Neuronal stem cell (in vitro differentiated cells): ENCODE measurements around the gene RASGEF1C.

Source experiments
- DNase-seq: peaks from one replicate; pipeline ENCODE4 v3.0.0-alpha.2; 2013; ENCODE audit warnings: low spot score
- H2AFZ ChIP-seq: one replicate; pipeline ENCODE4 v1.6.1; 2013; ENCODE audit warnings: mild to moderate bottlenecking, low read length, inconsistent platforms
- H2AK5ac ChIP-seq: 2 replicates; pipeline ENCODE4 v1.6.1; 2013; ENCODE audit warnings: low read depth, mild to moderate bottlenecking, inconsistent platforms, low read length, moderate library complexity, mixed read lengths
- H2BK120ac ChIP-seq: 2 replicates; pipeline ENCODE4 v1.6.1; 2013; ENCODE audit warnings: low read depth, mild to moderate bottlenecking, inconsistent platforms, low read length, moderate library complexity, mixed read lengths
- H2BK12ac ChIP-seq: one replicate; pipeline ENCODE4 v1.6.1; 2013; ENCODE audit warnings: low read length, inconsistent platforms
- H2BK15ac ChIP-seq: 2 replicates; pipeline ENCODE4 v1.6.1; 2013; ENCODE audit warnings: mild to moderate bottlenecking, low read length, inconsistent platforms, mixed read lengths
- H2BK5ac ChIP-seq: one replicate; pipeline ENCODE4 v1.6.1; 2013; ENCODE audit warnings: inconsistent platforms, mild to moderate bottlenecking, low read length, moderate library complexity
- H3K14ac ChIP-seq: one replicate; pipeline ENCODE4 v1.6.1; 2013; ENCODE audit warnings: low read length, inconsistent platforms
- H3K18ac ChIP-seq: 2 replicates; pipeline ENCODE4 v1.6.1; 2013; ENCODE audit warnings: low read length, inconsistent platforms
- H3K23ac ChIP-seq: 2 replicates; pipeline ENCODE4 v1.6.1; 2013; ENCODE audit warnings: low read depth, mild to moderate bottlenecking, mixed read lengths, low read length, inconsistent platforms; ENCODE audit not compliant: poor library complexity
- H3K27ac ChIP-seq: replicated peaks from 3 replicates; pipeline ENCODE4 v1.5.1; 2013; ENCODE audit warnings: low read length, inconsistent platforms
- H3K27me3 ChIP-seq, 3 experiments: 2 replicates each; pipeline ENCODE4 v1.6.1; 2013; ENCODE audit warnings: low read length in 3 of 3, mild to moderate bottlenecking in 2 of 3, inconsistent platforms in 1 of 3, low read depth in 1 of 3, mixed read lengths in 1 of 3, moderate library complexity in 1 of 3; ENCODE audit not compliant: control insufficient read depth in 3 of 3, insufficient read depth in 3 of 3
- H3K36me3 ChIP-seq, 2 donors: replicated peaks in 1 of 2; 2 replicates each; pipeline ENCODE4 v1.6.1; 2013; ENCODE audit warnings: low read length in 2 of 2; ENCODE audit not compliant: control insufficient read depth in 2 of 2, insufficient read depth in 2 of 2
- H3K4ac ChIP-seq: 2 replicates; pipeline ENCODE4 v1.6.1; 2013; ENCODE audit warnings: inconsistent platforms, mild to moderate bottlenecking, low read length, moderate library complexity
- H3K4me1 ChIP-seq, 2 donors: 1 replicate in 1 of 2; 2 replicates in 1 of 2; pipeline ENCODE4 v1.6.1; 2013; ENCODE audit warnings: low read length in 2 of 2, low read depth in 1 of 2; ENCODE audit not compliant: control insufficient read depth in 2 of 2, insufficient read depth in 1 of 2
- H3K4me2 ChIP-seq: one replicate; pipeline ENCODE4 v1.6.1; 2013; ENCODE audit warnings: mild to moderate bottlenecking, low read length, inconsistent platforms; ENCODE audit not compliant: insufficient read depth, poor library complexity, severe bottlenecking
- H3K4me3 ChIP-seq, 2 donors: 2 replicates each; pipeline ENCODE4 v1.5.1; 2013; ENCODE audit warnings: low read length in 2 of 2, mild to moderate bottlenecking in 2 of 2, inconsistent platforms in 1 of 2, moderate library complexity in 1 of 2
- H3K79me1 ChIP-seq: one replicate; pipeline ENCODE4 v1.6.1; 2013; ENCODE audit warnings: low read depth, mild to moderate bottlenecking, inconsistent platforms, low read length, moderate library complexity
- H3K9ac ChIP-seq: one replicate; pipeline ENCODE4 v1.6.1; 2013; ENCODE audit warnings: mild to moderate bottlenecking, low read depth, low read length, inconsistent platforms; ENCODE audit not compliant: poor library complexity
- H3K9me3 ChIP-seq, 2 donors: replicated peaks in 1 of 2; 2 replicates each; pipeline versions ENCODE3 to v1.6.1; 2013; ENCODE audit warnings: low read length in 2 of 2, mild to moderate bottlenecking in 2 of 2, inconsistent platforms in 1 of 2, low read depth in 1 of 2, mixed read lengths in 1 of 2, moderate library complexity in 1 of 2; ENCODE audit not compliant: control insufficient read depth in 2 of 2, insufficient read depth in 1 of 2
- H4K8ac ChIP-seq: one replicate; pipeline ENCODE4 v1.6.1; 2013; ENCODE audit warnings: low read depth, mild to moderate bottlenecking, inconsistent platforms, low read length, moderate library complexity
- H4K91ac ChIP-seq: one replicate; pipeline ENCODE4 v1.6.1; 2013; ENCODE audit warnings: low read length, low read depth, mild to moderate bottlenecking, inconsistent platforms; ENCODE audit not compliant: poor library complexity
- WGBS, 2 donors: extraction: QIAGEN DNeasy Blood & Tissue Kit; methylation state at CpG; one replicate each; pipeline ENCODE4 v1.1.7; 2013; ENCODE audit warnings: missing lambda C conversion rate in 2 of 2, mixed read lengths in 1 of 2; ENCODE audit not compliant: insufficient read length in 2 of 2, insufficient replicate concordance in 1 of 2; ENCODE audit errors: extremely low coverage in 2 of 2; 5-methylcytosine and 5-hydroxymethylcytosine counted together

The RASGEF1C gene

DNA sequence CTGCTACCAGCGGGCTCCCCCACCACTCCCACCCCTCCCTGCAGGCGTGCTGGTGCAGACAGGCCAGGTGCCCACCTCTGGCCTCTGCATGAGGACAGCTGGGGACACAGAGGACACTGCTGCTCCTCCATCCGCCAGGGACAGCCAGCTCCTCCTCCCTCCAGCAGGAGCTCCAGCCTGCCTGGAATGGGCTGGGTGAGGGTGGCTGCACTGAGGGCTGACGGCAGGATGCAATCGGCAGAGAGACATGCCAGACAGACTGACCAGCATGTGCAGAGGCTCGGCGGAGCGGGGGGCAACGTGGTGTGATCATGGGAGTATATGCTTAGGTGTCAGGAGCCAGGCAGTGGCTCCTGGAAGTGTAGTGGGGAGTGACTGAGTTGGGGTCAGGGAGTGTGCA is 68.4 kb downstream of the RASGEF1C start:
- no peak for DNase-seq
- Histone ChIP-seq H3K14ac (peak overlapping the region; percentile 59), H2BK120ac (no peak overlapping the region), H2AFZ (no peak overlapping the region), H4K91ac (no peak overlapping the region), H3K4me1 (peaks cover 0 to 17% of the 10 kb centered on the region in 2 donors), H2BK5ac (no peak overlapping the region), H3K4me2 (no peak overlapping the region), H3K18ac (peak overlapping the region; percentile 87), H2AK5ac (peak overlapping the region; percentile 53), H3K27ac (no peak overlapping the region), H4K8ac (peak overlapping the region; percentile 87), H3K79me1 (peaks cover 4% of the 10 kb centered on the region), H3K23ac (peak overlapping the region; percentile 45), H3K9ac (peak overlapping the region; percentile 57), H3K36me3 (no peaks in the 10 kb centered on the region), H3K4me3 (peak overlapping the region in 1 of 2 donors; percentile 54), H3K9me3 (peaks cover 0 to 4% of the 10 kb centered on the region in 2 donors), H2BK15ac (peak overlapping the region; percentile 40), H3K27me3 (peaks cover 0 to 9% (median 0%) of the 10 kb centered on the region in 3 experiments), H3K4ac (no peak overlapping the region), H2BK12ac (peak overlapping the region; percentile 63)
- no CpG with 5 or more reads among the region's 9 CpGs for whole genome bisulfite sequencing, 2 donors

DNA sequence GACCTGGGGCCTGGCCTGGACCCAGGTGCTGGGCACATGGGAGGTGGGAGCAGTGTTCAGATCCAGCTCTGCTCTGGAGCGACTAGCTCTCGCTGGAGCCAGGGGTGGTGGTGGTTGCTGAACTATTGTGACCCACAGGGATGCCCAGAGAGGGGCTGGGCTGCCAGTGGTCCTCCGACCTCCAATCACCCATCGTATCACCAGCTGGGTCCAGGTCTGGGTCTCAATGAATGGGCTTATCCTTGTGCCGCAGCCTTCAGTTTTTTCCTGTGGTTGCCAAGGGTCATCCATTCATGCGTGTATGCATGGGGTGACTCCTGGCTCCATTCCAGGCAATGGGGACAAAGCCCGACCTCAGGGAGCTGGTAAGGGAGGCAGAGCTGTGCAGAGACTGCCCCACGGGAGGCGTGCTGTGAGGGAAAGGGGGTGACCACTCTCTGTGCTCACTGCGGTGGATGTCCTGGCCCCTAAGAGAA is 68.9 kb downstream of the RASGEF1C start:
- Histone ChIP-seq H2BK12ac (no peak overlapping the region), H3K9ac (peak overlapping the region; percentile 57), H4K91ac (no peak overlapping the region), H3K14ac (peak overlapping the region; percentile 59), H3K36me3 (no peaks in the 10 kb centered on the region), H3K79me1 (peaks cover 4% of the 10 kb centered on the region), H3K23ac (peak overlapping the region; percentile 80), H3K4me2 (no peak overlapping the region), H2AK5ac (peak overlapping the region; percentile 53), H3K27ac (no peak overlapping the region), H4K8ac (no peak overlapping the region), H3K18ac (peak overlapping the region; percentile 87), H2BK5ac (no peak overlapping the region), H3K4ac (no peak overlapping the region), H2BK15ac (peak overlapping the region; percentile 40), H2BK120ac (no peak overlapping the region), H2AFZ (no peak overlapping the region), H3K4me3 (no peak overlapping the region), H3K27me3 (peaks cover 0 to 9% (median 0%) of the 10 kb centered on the region in 3 experiments), H3K4me1 (peaks cover 0 to 17% of the 10 kb centered on the region in 2 donors), H3K9me3 (peaks cover 0 to 4% of the 10 kb centered on the region in 2 donors)
- WGBS, 2 donors: no CpG with 5 or more reads among the region's 10 CpGs
- DNase-seq: no peak

DNA sequence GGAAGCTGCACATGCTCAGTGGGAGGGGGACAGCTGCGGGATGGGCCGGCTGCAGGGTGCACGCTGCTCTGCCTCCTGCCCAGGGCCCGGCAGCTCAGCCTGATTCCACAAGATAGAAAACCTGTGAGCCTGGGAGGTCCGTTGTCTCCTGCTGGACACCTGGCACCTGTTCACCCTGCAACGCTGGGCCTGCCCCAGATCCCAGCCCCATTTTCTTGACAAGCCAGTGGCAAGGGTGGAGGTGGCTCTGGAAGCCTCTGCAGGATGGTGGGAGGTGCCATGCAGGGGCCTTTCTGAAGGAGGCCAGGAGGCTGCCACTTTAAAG is 69.3 kb downstream of the RASGEF1C start:
- Histone ChIP-seq H3K18ac (peak overlapping the region; percentile 72), H3K9me3 (peaks cover 0 to 4% of the 10 kb centered on the region in 2 donors), H2BK120ac (no peak overlapping the region), H3K4me1 (peaks cover 0 to 17% of the 10 kb centered on the region in 2 donors), H4K8ac (no peak overlapping the region), H3K27me3 (peaks cover 0 to 9% (median 0%) of the 10 kb centered on the region in 3 experiments), H4K91ac (no peak overlapping the region), H3K14ac (no peak overlapping the region), H2BK15ac (no peak overlapping the region), H3K79me1 (peaks cover 4% of the 10 kb centered on the region), H3K27ac (no peak overlapping the region), H2BK5ac (no peak overlapping the region), H3K9ac (peak overlapping the region; percentile 54), H2BK12ac (no peak overlapping the region), H2AK5ac (peak overlapping the region; percentile 53), H3K4me3 (no peak overlapping the region), H3K36me3 (no peaks in the 10 kb centered on the region), H3K23ac (peak overlapping the region; percentile 80), H3K4ac (no peak overlapping the region), H3K4me2 (no peak overlapping the region), H2AFZ (no peak overlapping the region)
- no CpG with 5 or more reads among the region's 6 CpGs for WGBS, 2 donors
- no peak for DNase-seq

DNA sequence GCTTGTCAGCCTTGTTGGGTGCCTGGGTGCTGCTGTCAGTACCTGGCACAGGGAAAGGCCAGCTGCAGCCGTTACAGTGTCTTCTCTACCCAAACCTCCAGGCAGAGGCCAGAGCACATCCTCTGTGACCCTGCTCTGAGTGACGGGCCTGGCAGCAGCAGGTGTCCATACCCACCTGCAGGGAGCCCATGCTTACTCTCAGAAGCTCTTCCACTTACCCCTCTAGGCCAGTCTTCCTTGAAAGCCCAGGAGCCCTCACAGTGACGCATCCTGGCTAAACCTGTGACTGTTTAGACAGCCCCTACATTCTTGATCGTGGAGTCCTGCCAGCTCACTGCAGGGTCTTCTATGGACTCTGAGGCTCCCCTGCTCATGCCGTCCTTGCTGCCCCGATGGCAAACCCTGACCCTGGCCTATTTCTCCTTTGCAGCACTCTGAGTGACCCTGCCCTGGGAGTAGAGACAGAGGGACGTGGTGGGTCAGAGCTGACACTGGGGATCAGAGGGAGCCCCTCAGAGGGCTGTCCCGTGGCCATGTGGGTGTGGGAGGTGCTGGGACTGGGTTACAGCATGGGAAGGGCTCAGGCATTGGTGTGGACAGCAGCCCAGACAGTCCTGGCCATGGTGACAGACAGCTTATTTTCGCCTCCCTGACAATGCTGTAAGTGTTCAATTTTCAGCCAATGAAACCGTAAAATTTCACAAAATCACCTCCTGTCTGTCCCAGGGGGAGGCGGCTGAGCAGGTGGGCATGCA is 69.9 kb downstream of the RASGEF1C start:
- Histone ChIP-seq H2BK120ac (peak overlapping the region; percentile 57), H3K23ac (no peak overlapping the region), H4K91ac (no peak overlapping the region), H3K4me1 (peaks cover 0 to 17% of the 10 kb centered on the region in 2 donors), H3K9ac (peak overlapping the region; percentile 54), H3K27ac (no peak overlapping the region), H4K8ac (no peak overlapping the region), H3K18ac (peak overlapping the region; percentile 53), H3K14ac (no peak overlapping the region), H2BK15ac (peak overlapping the region; percentile 25), H3K4ac (no peak overlapping the region), H2AK5ac (peak overlapping the region; percentile 53), H2BK12ac (peak overlapping the region; percentile 86), H2AFZ (no peak overlapping the region), H3K4me2 (no peak overlapping the region), H2BK5ac (no peak overlapping the region), H3K27me3 (peaks cover 0 to 9% (median 0%) of the 10 kb centered on the region in 3 experiments), H3K4me3 (no peak overlapping the region), H3K9me3 (peaks cover 0 to 4% of the 10 kb centered on the region in 2 donors), H3K36me3 (no peaks in the 10 kb centered on the region), H3K79me1 (peaks cover 4% of the 10 kb centered on the region)
- no peak for DNase-seq
- no CpG with 5 or more reads among the region's 11 CpGs for WGBS, 2 donors
